LNCaP clone FGC (cell line): ENCODE data around the gene FRMD7.

Experiments
- DNase-seq: peaks from one replicate; pipeline ENCODE4 v3.0.0-alpha.2; 2011; ENCODE audit warnings: low read depth
- H3K4me3 ChIP-seq: 2 replicates; pipeline ENCODE4 v1.5.1; 2011; ENCODE audit warnings: mild to moderate bottlenecking, low read depth, low read length, control low read depth
- CTCF ChIP-seq: IDR thresholded peaks from 2 replicates; pipeline ENCODE4 v1.5.1; 2012; ENCODE audit warnings: mild to moderate bottlenecking; ENCODE audit not compliant: control insufficient read depth, insufficient read depth; ENCODE audit errors: extremely low read depth

Gene FRMD7

GRCh38 chrX:132153166-132153565 is 25.3 kb upstream of the FRMD7 start:
- no peak overlapping the region for H3K4me3 ChIP-seq
- TF ChIP-seq CTCF: no peak
- DNase-seq: no peak

GRCh38 chrX:132146456-132146855 is 18.6 kb upstream of the FRMD7 start:
- no peak for TF ChIP-seq CTCF
- DNase-seq: no peak
- no peak overlapping the region for H3K4me3 ChIP-seq

GRCh38 chrX:132144061-132144460 is 16.2 kb upstream of the FRMD7 start:
- H3K4me3 ChIP-seq: no peak overlapping the region
- no peak for TF ChIP-seq CTCF
- DNase-seq: no peak

GRCh38 chrX:132125906-132126305 is 1.9 kb downstream of the FRMD7 start:
- no peak overlapping the region for H3K4me3 ChIP-seq
- no peak for DNase-seq
- TF ChIP-seq CTCF: no peak

GRCh38 chrX:132120913-132121312 is 6.9 kb downstream of the FRMD7 start:
- no peak for DNase-seq
- no peak for TF ChIP-seq CTCF
- no peak overlapping the region for H3K4me3 ChIP-seq

GRCh38 chrX:132119821-132120515 is 7.9 kb downstream of the FRMD7 start:
- peak; percentile 45 for DNase-seq
- TF ChIP-seq CTCF: no peak

GRCh38 chrX:132119283-132119682 is 8.5 kb downstream of the FRMD7 start:
- TF ChIP-seq CTCF: no peak
- H3K4me3 ChIP-seq: no peak overlapping the region
- no peak for DNase-seq

More at GRCh38 chrX:132119821-132120515, 7.9 kb downstream of the FRMD7 start:
- no peak overlapping the region for H3K4me3 ChIP-seq
